DND-41 (cell line): Measurements from ENCODE around the gene TOP3A.

ENCODE experiments used
- ATAC-seq: fragments of 200-7000 bp; cut with Tn5 transposase; 3 replicates; pipeline ENCODE4 v1.9.1; 2021; ENCODE audit warnings: low read depth; ENCODE audit not compliant: insufficient read depth
- DNase-seq: peaks from one replicate; pipeline ENCODE4 v3.0.0-alpha.2; 2020
- H2AFZ ChIP-seq: 2 replicates; pipeline ENCODE4 v1.6.0; 2012; ENCODE audit warnings: low read depth, low read length
- H3K27ac ChIP-seq: 2 replicates; pipeline ENCODE4 v1.5.1; 2012; ENCODE audit warnings: low read length, inconsistent platforms
- H3K27me3 ChIP-seq: fragments of 200-600 bp; sonication (generic); 2 replicates; pipeline ENCODE4 v1.6.0; 2012; ENCODE audit warnings: low read length, mild to moderate bottlenecking, inconsistent platforms; ENCODE audit not compliant: insufficient read depth, poor library complexity
- H3K36me3 ChIP-seq: 2 replicates; pipeline ENCODE4 v1.5.1; 2012; ENCODE audit warnings: low read length, inconsistent platforms; ENCODE audit not compliant: insufficient read depth
- H3K4me1 ChIP-seq: 2 replicates; pipeline ENCODE4 v1.5.1; 2012; ENCODE audit warnings: mild to moderate bottlenecking, low read length; ENCODE audit not compliant: insufficient read depth
- H3K4me2 ChIP-seq: 2 replicates; pipeline ENCODE4 v1.6.0; 2012; ENCODE audit warnings: mild to moderate bottlenecking, moderate library complexity, low read length, inconsistent platforms; ENCODE audit not compliant: insufficient read depth
- H3K4me3 ChIP-seq, 2 experiments: fragments of 200-600 bp in 1 of 2; shearing (Covaris generic) in 1 of 2; 2 replicates each; pipeline ENCODE4 v1.5.1; 2012 to 2016; ENCODE audit warnings: inconsistent platforms in 2 of 2, low read length in 2 of 2, mild to moderate bottlenecking in 2 of 2, low read depth in 1 of 2, moderate library complexity in 1 of 2
- H3K79me2 ChIP-seq: 2 replicates; pipeline ENCODE4 v1.6.0; 2012; ENCODE audit warnings: low read length, inconsistent platforms; ENCODE audit not compliant: insufficient read depth
- H3K9ac ChIP-seq: 2 replicates; pipeline ENCODE4 v1.6.0; 2012; ENCODE audit warnings: low read depth, mild to moderate bottlenecking, inconsistent platforms, low read length, moderate library complexity
- H3K9me3 ChIP-seq: 2 replicates; pipeline ENCODE4 v1.5.1; 2012; ENCODE audit warnings: low read length, moderate library complexity, mild to moderate bottlenecking, inconsistent platforms; ENCODE audit not compliant: insufficient read depth, severe bottlenecking
- H4K20me1 ChIP-seq: 2 replicates; pipeline ENCODE4 v1.6.0; 2012; ENCODE audit warnings: low read length; ENCODE audit not compliant: insufficient read depth
- CTCF ChIP-seq: IDR thresholded peaks from 2 replicates; pipeline ENCODE4 v1.5.1; 2012; ENCODE audit warnings: borderline replicate concordance, low read length, moderate library complexity, mild to moderate bottlenecking; ENCODE audit not compliant: poor library complexity, severe bottlenecking; ENCODE audit errors: extremely low read depth
- EZH2 ChIP-seq: IDR thresholded peaks from 3 replicates; pipeline ENCODE4 v1.6.1; 2012; ENCODE audit warnings: borderline replicate concordance, low read depth, mild to moderate bottlenecking, moderate library complexity, low read length, inconsistent platforms; ENCODE audit not compliant: severe bottlenecking

Gene TOP3A

GRCh38 chr17:18262641-18263040 is 52.2 kb downstream of the TOP3A start:
- no peaks in the 10 kb centered on the region for H3K27me3 ChIP-seq
- 0 out of 2 replicates have a peak overlapping the region, but pooled peaks have one; percentile 68 for H3K9ac ChIP-seq
- ATAC-seq (no peak), DNase-seq (no peak)
- peaks cover 9% of the 10 kb centered on the region for H4K20me1 ChIP-seq
- H3K79me2 ChIP-seq, result peaks cover 29% of the 10 kb centered on the region
- H3K36me3 ChIP-seq, result peaks cover 29% of the 10 kb centered on the region
- no peak overlapping the region for H3K27ac ChIP-seq
- peaks cover 41% of the 10 kb centered on the region for H3K4me1 ChIP-seq
- H2AFZ ChIP-seq, result no peak overlapping the region
- peak overlapping the region; percentile 86; the same call in 1 of the 2 replicates for H3K4me2 ChIP-seq
- H3K9me3 ChIP-seq, result no peaks in the 10 kb centered on the region
- no peak for TF ChIP-seq CTCF
- no peak for TF ChIP-seq EZH2
- H3K4me3 ChIP-seq, result no peak overlapping the region

DNA sequence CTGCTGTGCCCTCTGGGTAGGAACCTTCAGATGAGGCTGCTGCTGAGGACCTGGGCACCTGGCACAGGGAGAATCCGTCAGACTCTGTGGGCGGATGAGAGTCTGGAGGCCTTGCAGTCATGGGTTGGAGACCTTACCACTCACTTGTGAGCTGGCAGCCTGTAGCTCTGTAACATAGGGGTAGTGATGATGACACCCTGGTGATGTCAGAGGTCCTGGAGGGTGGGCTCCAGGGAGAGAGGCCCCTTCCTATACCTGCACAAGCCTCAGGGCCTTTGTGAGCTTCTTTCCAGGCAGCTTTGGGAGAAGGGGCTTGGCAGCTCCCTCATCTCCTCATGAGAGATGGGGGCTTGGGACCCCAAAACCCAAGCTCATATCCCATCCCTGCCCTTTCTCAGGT is 52.7 kb downstream of the TOP3A start:
- H3K27me3 ChIP-seq, result no peaks in the 10 kb centered on the region
- no peaks in the 10 kb centered on the region for H3K9me3 ChIP-seq
- ATAC-seq (no peak), DNase-seq (no peak)
- TF ChIP-seq EZH2, result no peak
- no peak for TF ChIP-seq CTCF
- peak overlapping the region; percentile 68; the same call in 1 of the 2 replicates for H3K9ac ChIP-seq
- peaks cover 35% of the 10 kb centered on the region for H3K79me2 ChIP-seq
- H2AFZ ChIP-seq, result no peak overlapping the region
- H3K4me2 ChIP-seq, result peak overlapping the region; percentile 86
- no peak overlapping the region for H3K27ac ChIP-seq
- peaks cover 29% of the 10 kb centered on the region for H3K36me3 ChIP-seq
- peaks cover 47% of the 10 kb centered on the region for H3K4me1 ChIP-seq
- H4K20me1 ChIP-seq, result peaks cover 11% of the 10 kb centered on the region
- H3K4me3 ChIP-seq, result peak overlapping the region in 1 of 2 experiments; percentile 83; a peak in 2 of 4 replicates

GRCh38 chr17:18261659-18262058 is 53.1 kb downstream of the TOP3A start:
- Histone ChIP-seq H3K4me3 (peak overlapping the region; percentile 49 to 83; a peak in 3 of 4 replicates), H3K36me3 (peaks cover 32% of the 10 kb centered on the region), H3K4me1 (peaks cover 51% of the 10 kb centered on the region), H3K79me2 (peaks cover 39% of the 10 kb centered on the region), H3K9ac (peak overlapping the region; percentile 68), H3K4me2 (peak overlapping the region; percentile 86), H4K20me1 (peaks cover 14% of the 10 kb centered on the region), H3K27me3 (no peaks in the 10 kb centered on the region), H3K9me3 (no peaks in the 10 kb centered on the region), H3K27ac (peak overlapping the region; percentile 68), H2AFZ (no peak overlapping the region)
- DNase-seq (no peak), ATAC-seq (no peak)
- no peak for TF ChIP-seq EZH2
- TF ChIP-seq CTCF, result no peak
